Breast epithelium (tissue), 3 donors: ENCODE data around the gene WDR7. TPM values are rescaled to one million over a fixed set of nuclear protein-coding genes. Genes with fewer than 3 reads are reported as not detected.

ENCODE experiments used
- total RNA-seq, 3 donors: library from RNA; depleted of rRNA; stranded (reverse); fragments of >200 nt; gene quantifications; one replicate each; pipeline ENCODE4 v1.1.0, GENCODE V29; 2016

The WDR7 gene
- total RNA-seq, 3 donors from 2014 or later: 28.3 to 32.6 (median 31.1) TPM

Other genes starting within 250 kb of the WDR7 start
- gene TXNL1, start 12.8 kb upstream of the WDR7 start, total RNA-seq: 10 to 100 TPM; 35.4 to 47.0 (median 45.5) TPM